CD4-positive, CD25-positive, alpha-beta regulatory T cell (primary cell): ENCODE results near the gene DBH. TPM values are rescaled to one million over a fixed set of nuclear protein-coding genes. Genes with fewer than 3 reads are reported as not detected.

Source experiments
- ATAC-seq, 2 donors: fragments of 150-1000 bp; cut with Tn5 transposase; one replicate each; pipeline ENCODE4 v1.10.0; 2021; ENCODE audit warnings: low read depth in 2 of 2, moderate number of reproducible peaks in 2 of 2, moderate library complexity in 1 of 2
- DNase-seq, 3 donors: peaks; one replicate each; pipeline versions ENCODE4 v3.0.0 to v3.0.0-alpha.2; 2012 to 2022; ENCODE audit warnings: mixed read lengths in 1 of 3
- H3K27ac ChIP-seq: one replicate; pipeline ENCODE4 v1.7.0; 2013; ENCODE audit warnings: mild to moderate bottlenecking, low read length; ENCODE audit not compliant: insufficient read depth, poor library complexity, severe bottlenecking
- H3K27me3 ChIP-seq: one replicate; pipeline ENCODE4 v1.7.0; 2013; ENCODE audit warnings: low read length; ENCODE audit not compliant: control insufficient read depth, insufficient read depth
- H3K36me3 ChIP-seq: one replicate; pipeline ENCODE4 v1.7.0; 2013; ENCODE audit warnings: mild to moderate bottlenecking, low read length, moderate library complexity; ENCODE audit not compliant: control insufficient read depth, insufficient read depth
- H3K4me1 ChIP-seq: 2 replicates; pipeline ENCODE4 v1.7.0; 2013; ENCODE audit warnings: mild to moderate bottlenecking, low read length; ENCODE audit not compliant: insufficient read depth, control insufficient read depth, poor library complexity, severe bottlenecking
- H3K4me3 ChIP-seq: one replicate; pipeline ENCODE4 v1.7.0; 2013; ENCODE audit warnings: low read depth, mild to moderate bottlenecking, low read length, moderate library complexity
- H3K9me3 ChIP-seq, 2 experiments: 1 replicate in 1 of 2; 2 replicates in 1 of 2; pipeline ENCODE4 v1.7.0; 2013; ENCODE audit warnings: low read length in 2 of 2, mild to moderate bottlenecking in 1 of 2, moderate library complexity in 1 of 2; ENCODE audit not compliant: control insufficient read depth in 2 of 2
- H3K27ac Mint-ChIP-seq, 3 donors: one replicate each; pipeline ENCODE4 v1.8.0; 2020 to 2022; ENCODE audit warnings: mild to moderate bottlenecking in 3 of 3, mixed read lengths in 3 of 3, moderate library complexity in 2 of 3
- H3K27me3 Mint-ChIP-seq: one replicate; pipeline ENCODE4 v1.8.0; 2022; ENCODE audit warnings: mild to moderate bottlenecking, mixed read lengths
- H3K36me3 Mint-ChIP-seq: one replicate; pipeline ENCODE4 v1.8.0; 2020; ENCODE audit warnings: mixed read lengths
- H3K4me1 Mint-ChIP-seq, 4 donors: one replicate each; pipeline ENCODE4 v1.8.0; 2020 to 2022; ENCODE audit warnings: mixed read lengths in 4 of 4, mild to moderate bottlenecking in 1 of 4
- H3K4me3 Mint-ChIP-seq, 4 donors: one replicate each; pipeline ENCODE4 v1.8.0; 2020 to 2022; ENCODE audit warnings: mild to moderate bottlenecking in 4 of 4, mixed read lengths in 4 of 4, moderate library complexity in 3 of 4
- H3K9me3 Mint-ChIP-seq, 7 donors: one replicate each; pipeline ENCODE4 v1.8.0; 2020 to 2022; ENCODE audit warnings: mixed read lengths in 7 of 7, mild to moderate bottlenecking in 3 of 7, moderate library complexity in 2 of 7
- polyA plus RNA-seq, 4 donors: library from polyadenylated mRNA; unstranded; fragments of 300-500 nt; fragmentation: Illumina TruSeq; gene quantifications; one replicate each; pipeline ENCODE4 v1.2.3, GENCODE V29; 2021
- total RNA-seq: library from RNA; stranded (reverse); gene quantifications from one replicate; pipeline ENCODE4 v1.2.3, GENCODE V29; 2022

DBH gene
- total and polyA plus RNA-seq, 5 donors from 2014 or later = 0.12 TPM; not detected in 4

- peaks cover 0 to 3% (median 0%) of the 10 kb centered on the region in 7 donors for H3K9me3 Mint-ChIP-seq
- Histone ChIP-seq H3K27ac (no peak overlapping the region), H3K36me3 (no peaks in the 10 kb centered on the region), H3K4me3 (no peak overlapping the region), H3K4me1 (no peaks in the 10 kb centered on the region), H3K9me3 (no peaks in the 10 kb centered on the region), H3K27me3 (no peaks in the 10 kb centered on the region)
- no peaks in the 10 kb centered on the region for H3K36me3 Mint-ChIP-seq
- H3K4me1 Mint-ChIP-seq = peaks cover 0 to 4% (median 0%) of the 10 kb centered on the region in 4 donors
- H3K27ac Mint-ChIP-seq = no peak overlapping the region
- ATAC-seq (no peak), DNase-seq (no peak)
- no peak overlapping the region for H3K4me3 Mint-ChIP-seq
- peaks cover 4% of the 10 kb centered on the region for H3K27me3 Mint-ChIP-seq
Observed at GRCh38 chr9:133641861-133642595, 5.9 kb downstream of the DBH start.

- Histone ChIP-seq H3K27ac (no peak overlapping the region), H3K4me1 (no peaks in the 10 kb centered on the region), H3K9me3 (no peaks in the 10 kb centered on the region), H3K36me3 (no peaks in the 10 kb centered on the region), H3K4me3 (no peak overlapping the region), H3K27me3 (no peaks in the 10 kb centered on the region)
- no peak for ATAC-seq
- no peaks in the 10 kb centered on the region for H3K36me3 Mint-ChIP-seq
- no peaks in the 10 kb centered on the region for H3K27me3 Mint-ChIP-seq
- H3K4me1 Mint-ChIP-seq = peaks cover 0 to 4% (median 2%) of the 10 kb centered on the region in 4 donors
- H3K9me3 Mint-ChIP-seq = peaks cover 0 to 3% (median 0%) of the 10 kb centered on the region in 7 donors
- DNase-seq = no peak
- H3K27ac Mint-ChIP-seq = no peak overlapping the region
- no peak overlapping the region for H3K4me3 Mint-ChIP-seq
Observed at GRCh38 chr9:133642708-133643361, 6.7 kb downstream of the DBH start.

- Histone ChIP-seq H3K4me1 (no peaks in the 10 kb centered on the region), H3K36me3 (no peaks in the 10 kb centered on the region), H3K27me3 (no peaks in the 10 kb centered on the region), H3K27ac (no peak overlapping the region), H3K4me3 (no peak overlapping the region), H3K9me3 (no peaks in the 10 kb centered on the region)
- H3K36me3 Mint-ChIP-seq = no peaks in the 10 kb centered on the region
- no peak for DNase-seq
- H3K27me3 Mint-ChIP-seq = no peaks in the 10 kb centered on the region
- peaks cover 0 to 3% (median 0%) of the 10 kb centered on the region in 7 donors for H3K9me3 Mint-ChIP-seq
- ATAC-seq = no peak
- no peak overlapping the region for H3K4me3 Mint-ChIP-seq
- no peak overlapping the region for H3K27ac Mint-ChIP-seq
- H3K4me1 Mint-ChIP-seq = peaks cover 0 to 4% (median 2%) of the 10 kb centered on the region in 4 donors
Observed at GRCh38 chr9:133643362-133643755, 7.2 kb downstream of the DBH start.

GRCh38 chr9:133643978-133644760 lies 8.0 kb downstream of the DBH start:
- Mint-ChIP-seq H3K4me1 (peaks cover 0 to 4% (median 2%) of the 10 kb centered on the region in 4 donors), H3K9me3 (peaks cover 0 to 3% (median 0%) of the 10 kb centered on the region in 7 donors), H3K36me3 (no peaks in the 10 kb centered on the region), H3K4me3 (no peak overlapping the region), H3K27me3 (peaks cover under 1% of the 10 kb centered on the region), H3K27ac (peak overlapping the region in 1 of 3 donors; percentile 57)
- no peaks in the 10 kb centered on the region for H3K36me3 ChIP-seq
- H3K4me1 ChIP-seq = no peaks in the 10 kb centered on the region
- no peak for DNase-seq
- no peak overlapping the region for H3K27ac ChIP-seq
- no peaks in the 10 kb centered on the region for H3K27me3 ChIP-seq
- no peak for ATAC-seq
- no peaks in the 10 kb centered on the region for H3K9me3 ChIP-seq
- H3K4me3 ChIP-seq = no peak overlapping the region

GRCh38 chr9:133645021-133645765 lies 9.0 kb downstream of the DBH start:
- no peak overlapping the region for H3K4me3 ChIP-seq
- no peak for DNase-seq
- no peaks in the 10 kb centered on the region for H3K9me3 ChIP-seq
- H3K4me3 Mint-ChIP-seq = no peak overlapping the region
- H3K36me3 ChIP-seq = no peaks in the 10 kb centered on the region
- ATAC-seq = no peak
- H3K27me3 ChIP-seq = no peaks in the 10 kb centered on the region
- no peak overlapping the region for H3K27ac Mint-ChIP-seq
- no peaks in the 10 kb centered on the region for H3K4me1 ChIP-seq
- H3K36me3 Mint-ChIP-seq = no peaks in the 10 kb centered on the region
- H3K4me1 Mint-ChIP-seq = peaks cover 0 to 4% (median 2%) of the 10 kb centered on the region in 4 donors
- H3K27me3 Mint-ChIP-seq = peaks cover 6% of the 10 kb centered on the region
- no peak overlapping the region for H3K27ac ChIP-seq
- H3K9me3 Mint-ChIP-seq = peaks cover 0 to 5% (median 0%) of the 10 kb centered on the region in 7 donors

- no peak overlapping the region for H3K27ac Mint-ChIP-seq
- ATAC-seq (no peak), DNase-seq (no peak)
- Histone ChIP-seq H3K27me3 (no peaks in the 10 kb centered on the region), H3K27ac (no peak overlapping the region), H3K36me3 (no peaks in the 10 kb centered on the region), H3K4me1 (no peaks in the 10 kb centered on the region), H3K9me3 (no peaks in the 10 kb centered on the region), H3K4me3 (no peak overlapping the region)
- H3K9me3 Mint-ChIP-seq = peaks cover 0 to 5% (median 0%) of the 10 kb centered on the region in 7 donors
- H3K4me1 Mint-ChIP-seq = peaks cover 0 to 4% (median 2%) of the 10 kb centered on the region in 4 donors
- no peaks in the 10 kb centered on the region for H3K36me3 Mint-ChIP-seq
- no peak overlapping the region for H3K4me3 Mint-ChIP-seq
- peaks cover 11% of the 10 kb centered on the region for H3K27me3 Mint-ChIP-seq
Observed at GRCh38 chr9:133647148-133647547, 11.0 kb downstream of the DBH start.

GRCh38 chr9:133647765-133648469 lies 11.8 kb downstream of the DBH start:
- Histone ChIP-seq H3K27ac (no peak overlapping the region), H3K27me3 (no peaks in the 10 kb centered on the region), H3K4me1 (no peaks in the 10 kb centered on the region), H3K9me3 (no peaks in the 10 kb centered on the region), H3K4me3 (no peak overlapping the region), H3K36me3 (no peaks in the 10 kb centered on the region)
- no peak for ATAC-seq
- Mint-ChIP-seq H3K27ac (no peak overlapping the region), H3K4me1 (peaks cover 0 to 4% (median 2%) of the 10 kb centered on the region in 4 donors), H3K36me3 (no peaks in the 10 kb centered on the region), H3K27me3 (peaks cover 16% of the 10 kb centered on the region), H3K4me3 (no peak overlapping the region), H3K9me3 (peaks cover 0 to 5% (median 0%) of the 10 kb centered on the region in 7 donors)
- no peak for DNase-seq
